IMR-90 (cell line): ENCODE measurements around the gene FGF4. TPM values are rescaled to one million over a fixed set of nuclear protein-coding genes. Genes with fewer than 3 reads are reported as not detected.

ENCODE experiments used
- ATAC-seq: fragments of 200-7000 bp; cut with Tn5 transposase; 2 replicates; pipeline ENCODE4 v1.9.1; 2020; ENCODE audit warnings: low read depth, mild to moderate bottlenecking, moderate library complexity
- BruUV-seq: library from RNA; stranded (reverse); fragments of 400-500 nt; replicated peaks from 2 replicates; lab custom pipeline; 2021; lab: Mats Ljungman, UMichigan
- CTCF ChIA-PET: fragments of 300-600 bp; formaldehyde crosslinking; extraction: SDS; loops from one replicate; lab custom pipeline; 2021; ENCODE audit warnings: antibody characterized with exemption; lab: Yijun Ruan, JAX
- POLR2A ChIA-PET: fragments of 300-600 bp; sonication (Branson Sonifier 250); formaldehyde crosslinking; loops from one replicate; lab custom pipeline; 2022; ENCODE audit warnings: antibody characterized with exemption; ENCODE audit not compliant: unreplicated experiment; lab: Charles Lee
- DNase-seq: peaks from one replicate; pipeline ENCODE4 v3.0.0; 2013
- H2AFZ ChIP-seq: replicated peaks from 2 replicates; pipeline ENCODE3; 2013; ENCODE audit warnings: low read length, mild to moderate bottlenecking; ENCODE audit not compliant: poor library complexity
- H2AK5ac ChIP-seq: 2 replicates; pipeline ENCODE4 v1.6.1; 2013; ENCODE audit warnings: low read depth, low read length, inconsistent platforms
- H2AK9ac ChIP-seq: replicated peaks from 2 replicates; pipeline ENCODE3; 2013; ENCODE audit warnings: mild to moderate bottlenecking, low read depth, low read length, moderate library complexity; ENCODE audit not compliant: poor library complexity
- H2BK120ac ChIP-seq: 2 replicates; pipeline ENCODE4 v1.6.1; 2013; ENCODE audit warnings: low read depth, low read length, inconsistent platforms
- H2BK15ac ChIP-seq: 3 replicates; pipeline ENCODE4 v1.6.1; 2013; ENCODE audit warnings: low read depth, low read length, inconsistent platforms
- H2BK20ac ChIP-seq: 2 replicates; pipeline ENCODE4 v1.6.1; 2013; ENCODE audit warnings: low read depth, mild to moderate bottlenecking, inconsistent platforms, low read length, moderate library complexity
- H2BK5ac ChIP-seq: 2 replicates; pipeline ENCODE4 v1.6.1; 2013; ENCODE audit warnings: mild to moderate bottlenecking, low read depth, low read length, inconsistent platforms; ENCODE audit not compliant: poor library complexity, severe bottlenecking
- H3K14ac ChIP-seq: replicated peaks from 2 replicates; pipeline ENCODE4 v1.6.1; 2013; ENCODE audit warnings: low read depth, low read length, inconsistent platforms
- H3K18ac ChIP-seq: 2 replicates; pipeline ENCODE4 v1.6.1; 2013; ENCODE audit warnings: low read depth, low read length, control low read depth
- H3K23ac ChIP-seq: 2 replicates; pipeline ENCODE4 v1.6.1; 2013; ENCODE audit warnings: low read depth, low read length, inconsistent platforms
- H3K27ac ChIP-seq: 2 replicates; pipeline ENCODE4 v1.5.1; 2013; ENCODE audit warnings: mild to moderate bottlenecking, control low read depth, low read length; ENCODE audit not compliant: insufficient read depth
- H3K27me3 ChIP-seq: 2 replicates; pipeline ENCODE4 v1.6.1; 2013; ENCODE audit warnings: low read length; ENCODE audit not compliant: control insufficient read depth, insufficient read depth
- H3K36me3 ChIP-seq: 2 replicates; pipeline ENCODE4 v1.6.1; 2013; ENCODE audit warnings: low read length, mixed read lengths; ENCODE audit not compliant: control insufficient read depth, insufficient read depth
- H3K4ac ChIP-seq: 2 replicates; pipeline ENCODE4 v1.6.1; 2013; ENCODE audit warnings: low read depth, low read length, inconsistent platforms
- H3K4me1 ChIP-seq: 2 replicates; pipeline ENCODE4 v1.6.1; 2013; ENCODE audit warnings: low read length, mixed read lengths; ENCODE audit not compliant: control insufficient read depth, insufficient read depth
- H3K4me2 ChIP-seq: 2 replicates; pipeline ENCODE4 v1.6.1; 2013; ENCODE audit warnings: low read depth, mild to moderate bottlenecking, control low read depth, low read length, moderate library complexity
- H3K4me3 ChIP-seq: 2 replicates; pipeline ENCODE4 v1.5.1; 2013; ENCODE audit warnings: low read depth, mild to moderate bottlenecking, control low read depth, low read length, moderate library complexity; ENCODE audit not compliant: insufficient read depth
- H3K56ac ChIP-seq: 2 replicates; pipeline ENCODE4 v1.6.1; 2013; ENCODE audit warnings: low read length, inconsistent platforms; ENCODE audit not compliant: insufficient read depth; ENCODE audit errors: extremely low read depth
- H3K79me1 ChIP-seq, 2 experiments: 2 replicates each; pipeline ENCODE4 v1.6.1; 2013; ENCODE audit warnings: low read length in 2 of 2, inconsistent platforms in 1 of 2, low read depth in 1 of 2
- H3K9ac ChIP-seq: 2 replicates; pipeline ENCODE4 v1.6.1; 2013; ENCODE audit warnings: low read depth, low read length, control low read depth
- H3K9me1 ChIP-seq: 2 replicates; pipeline ENCODE4 v1.6.1; 2013; ENCODE audit warnings: low read length, inconsistent platforms; ENCODE audit not compliant: insufficient read depth
- H3K9me3 ChIP-seq: 2 replicates; pipeline ENCODE4 v1.6.1; 2013; ENCODE audit warnings: low read length; ENCODE audit not compliant: control insufficient read depth, insufficient read depth
- H4K20me1 ChIP-seq: 2 replicates; pipeline ENCODE4 v1.6.1; 2013; ENCODE audit warnings: low read length, inconsistent platforms; ENCODE audit not compliant: insufficient read depth
- H4K5ac ChIP-seq: 2 replicates; pipeline ENCODE4 v1.6.1; 2013; ENCODE audit warnings: mild to moderate bottlenecking, low read depth, low read length, control low read depth
- H4K8ac ChIP-seq, 2 experiments: 2 replicates each; pipeline ENCODE4 v1.6.1; 2013; ENCODE audit warnings: low read depth in 2 of 2, low read length in 2 of 2, control low read depth in 1 of 2, inconsistent platforms in 1 of 2
- H4K91ac ChIP-seq: 2 replicates; pipeline ENCODE4 v1.6.1; 2013; ENCODE audit warnings: low read depth, low read length, inconsistent platforms; ENCODE audit not compliant: insufficient read depth
- BHLHE40 ChIP-seq: fragments of 150-350 bp; IDR thresholded peaks from 2 replicates; pipeline ENCODE4 v1.6.1; 2016; ENCODE audit warnings: mild to moderate bottlenecking, low read depth, low read length
- CEBPB ChIP-seq: IDR thresholded peaks from 2 replicates; pipeline ENCODE4 v1.6.1; 2012; ENCODE audit warnings: low read depth, low read length, improper control_type of control experiment
- CHD1 ChIP-seq: IDR thresholded peaks from 2 replicates; pipeline ENCODE4 v1.6.1; 2012; ENCODE audit warnings: low read depth, low read length, improper control_type of control experiment
- CTCF ChIP-seq: conservative IDR thresholded peaks from 2 replicates; pipeline ENCODE4 v1.5.1; 2012; ENCODE audit warnings: mild to moderate bottlenecking, low read depth, low read length, improper control_type of control experiment
- FOS ChIP-seq: fragments of 150-350 bp; IDR thresholded peaks from 2 replicates; pipeline ENCODE4 v1.6.1; 2016; ENCODE audit warnings: low read depth, low read length
- MAFK ChIP-seq: IDR thresholded peaks from 2 replicates; pipeline ENCODE4 v1.6.1; 2012; ENCODE audit warnings: low read depth, low read length, improper control_type of control experiment
- MAZ ChIP-seq: IDR thresholded peaks from 2 replicates; pipeline ENCODE4 v1.6.1; 2012; ENCODE audit warnings: low read depth, mild to moderate bottlenecking, low read length, improper control_type of control experiment, moderate library complexity, borderline replicate concordance
- MXI1 ChIP-seq: IDR thresholded peaks from 2 replicates; pipeline ENCODE4 v1.6.1; 2012; ENCODE audit warnings: low read depth, mild to moderate bottlenecking, low read length, moderate library complexity, borderline replicate concordance
- NFE2L2 ChIP-seq: fragments of 150-350 bp; IDR thresholded peaks from 2 replicates; pipeline ENCODE4 v1.6.1; 2016; ENCODE audit warnings: low read depth, mild to moderate bottlenecking, low read length
- RAD21 ChIP-seq: IDR thresholded peaks from 2 replicates; pipeline ENCODE4 v1.6.1; 2012; ENCODE audit warnings: low read length, improper control_type of control experiment
- RCOR1 ChIP-seq: IDR thresholded peaks from 2 replicates; pipeline ENCODE4 v1.6.1; 2012; ENCODE audit warnings: mild to moderate bottlenecking, low read length, improper control_type of control experiment; ENCODE audit not compliant: insufficient replicate concordance
- SMC3 ChIP-seq: fragments of 150-350 bp; IDR thresholded peaks from 2 replicates; pipeline ENCODE4 v1.6.1; 2016; ENCODE audit warnings: low read depth, mild to moderate bottlenecking, antibody characterized with exemption, low read length, moderate library complexity
- USF2 ChIP-seq: fragments of 150-350 bp; IDR thresholded peaks from 2 replicates; pipeline ENCODE4 v1.6.1; 2017; ENCODE audit warnings: mild to moderate bottlenecking, antibody characterized with exemption, low read length, low read depth
- WGBS, 2 experiments: methylation state at CpG; one replicate each; pipeline versions ENCODE4 v1.1.5 to v1.1.7; 2013; ENCODE audit warnings: missing lambda C conversion rate in 2 of 2; ENCODE audit not compliant: insufficient read length in 1 of 2; ENCODE audit errors: extremely low coverage in 2 of 2; 5-methylcytosine and 5-hydroxymethylcytosine counted together
- dilution Hi-C: fragments of 300-500 bp; cut with HindIII; formaldehyde crosslinking; loops from one replicate; pipeline ENCODE4 v1.14.3; 2018; ENCODE audit warnings: low sequenced_read_pairs; ENCODE audit not compliant: unreplicated experiment
- in situ Hi-C: fragments of 300-500 bp; cut with MboI; formaldehyde crosslinking; loops from 3 replicates; pipeline ENCODE4 v1.14.3; 2019; ENCODE audit warnings: low sequenced_read_pairs, inconsistent platforms, mixed read lengths
- intact Hi-C: fragments of 100-400 bp; cut with micrococcal nuclease; formaldehyde crosslinking; loops from 2 replicates; pipeline ENCODE4 v1.10.0; 2022
- polyA plus RNA-seq, 3 experiments: library from polyadenylated mRNA; depleted of rRNA; stranded (reverse); fragments of >200 nt; gene quantifications; 2 replicates each; pipeline ENCODE4 v1.2.3, GENCODE V29; 2012; ENCODE audit warnings: low replicate concordance in 1 of 3
- total RNA-seq: library from RNA; depleted of rRNA; stranded (reverse); fragments of >200 nt; gene quantifications from 2 replicates; pipeline ENCODE4 v1.2.3, GENCODE V29; 2012

The FGF4 gene
- total and polyA plus RNA-seq, 2 of the 4 experiments (the other 2 are of a cell fraction): not detected

- dilution Hi-C loops: no loop called here
- no peak overlapping the region for H2BK5ac ChIP-seq
Observed at GRCh38 chr11:69748637-69749036, 26.5 kb downstream of the FGF4 start.

More at GRCh38 chr11:69748637-69749036, 26.5 kb downstream of the FGF4 start:
- H3K36me3 ChIP-seq: no peaks in the 10 kb centered on the region
- H3K4me1 ChIP-seq: peaks cover 7% of the 10 kb centered on the region
- H4K5ac ChIP-seq: no peak overlapping the region
- H3K14ac ChIP-seq: no peak overlapping the region
- H3K27ac ChIP-seq: no peak overlapping the region
- H2AK5ac ChIP-seq: no peak overlapping the region
- H3K18ac ChIP-seq: no peak overlapping the region
- H2AFZ ChIP-seq: no peak overlapping the region
- no peak overlapping the region for H2BK15ac ChIP-seq
- no peak for DNase-seq
- intact Hi-C loops: no loop called here
- H3K79me1 ChIP-seq: no peaks in the 10 kb centered on the region
- H3K9ac ChIP-seq: no peak overlapping the region
- H3K4ac ChIP-seq: no peak overlapping the region
- peaks cover 3% of the 10 kb centered on the region for H3K9me1 ChIP-seq
- H3K56ac ChIP-seq: no peak overlapping the region
- H3K4me3 ChIP-seq: no peak overlapping the region
- peaks cover 26% of the 10 kb centered on the region for H3K27me3 ChIP-seq
- no TSS peak for BruUV-seq
- in situ Hi-C loops: no loop called here
- no peak for TF ChIP-seq NFE2L2
- TF ChIP-seq CTCF: no peak
- no peak for TF ChIP-seq FOS
- no peak for TF ChIP-seq CEBPB
- TF ChIP-seq RAD21: no peak
- no peak for TF ChIP-seq USF2
- no peak for TF ChIP-seq BHLHE40
- TF ChIP-seq MXI1: no peak
- TF ChIP-seq CHD1: no peak
- TF ChIP-seq MAFK: no peak
- no peak for TF ChIP-seq MAZ
- no peak for TF ChIP-seq SMC3
- TF ChIP-seq RCOR1: no peak
- no peak overlapping the region for H2AK9ac ChIP-seq
- H4K20me1 ChIP-seq: no peaks in the 10 kb centered on the region
- no peak overlapping the region for H2BK120ac ChIP-seq
- H3K4me2 ChIP-seq: no peak overlapping the region
- H2BK20ac ChIP-seq: no peak overlapping the region
- no peak overlapping the region for H4K91ac ChIP-seq
- ATAC-seq: no peak
- no peak overlapping the region for H4K8ac ChIP-seq
- H3K9me3 ChIP-seq: no peaks in the 10 kb centered on the region
- no peak overlapping the region for H3K23ac ChIP-seq
- no CpG with 5 or more reads among the region's 11 CpGs for WGBS, 2 experiments
- ChIA-PET CTCF (no interaction called here), POLR2A (no interaction called here)
